Body of pancreas (tissue), 4 donors: ENCODE measurements around the gene INHA. TPM values are rescaled to one million over a fixed set of nuclear protein-coding genes. Genes with fewer than 3 reads are reported as not detected.

Experiments
- ATAC-seq: fragments of 150-250 bp; one replicate; pipeline ENCODE4 v1.9.1; 2016
- DNase-seq, 4 donors: peaks; one replicate each; pipeline ENCODE4 v3.0.0-alpha.2; 2019
- H3K27ac ChIP-seq, 4 donors: fragments of 200-600 bp; sonication (generic); 1 replicate in 3 of 4; 2 replicates in 1 of 4; pipeline versions ENCODE4 v1.5.1 to v1.6.1; 2016 to 2019; ENCODE audit warnings: mild to moderate bottlenecking in 1 of 4, mixed read lengths in 1 of 4, moderate library complexity in 1 of 4
- H3K27me3 ChIP-seq, 2 donors: fragments of 200-600 bp; sonication (generic); one replicate each; pipeline ENCODE4 v1.6.0; 2016; ENCODE audit warnings: mild to moderate bottlenecking in 1 of 2
- H3K36me3 ChIP-seq, 2 donors: fragments of 200-600 bp; sonication (generic); replicated peaks in 1 of 2; 2 replicates each; pipeline ENCODE4 v1.5.1; 2016; ENCODE audit warnings: low read depth in 2 of 2; ENCODE audit not compliant: insufficient read depth in 1 of 2
- H3K4me1 ChIP-seq: fragments of 200-600 bp; sonication (generic); one replicate; pipeline ENCODE4 v1.6.0; 2016
- H3K4me3 ChIP-seq, 2 donors: fragments of 200-600 bp; sonication (generic); 1 replicate in 1 of 2; 2 replicates in 1 of 2; pipeline ENCODE4 v1.5.1; 2016 to 2019
- H3K9me3 ChIP-seq, 3 donors: fragments of 200-600 bp; sonication (generic); 1 replicate in 2 of 3; 2 replicates in 1 of 3; pipeline ENCODE4 v1.5.1; 2016
- POLR2A ChIP-seq, 3 donors: fragments of 450-650 bp; IDR thresholded peaks; one replicate each; pipeline ENCODE4 v1.6.1; 2016; ENCODE audit warnings: antibody characterized with exemption in 3 of 3, mild to moderate bottlenecking in 2 of 3
- WGBS, 2 donors: methylation state at CpG; one replicate each; pipeline ENCODE4 v1.1.5; 2017; 5-methylcytosine and 5-hydroxymethylcytosine counted together
- intact Hi-C: fragments of 100-400 bp; cut with DNase I; formaldehyde crosslinking; loops from one replicate; pipeline ENCODE4 v1.15.1; 2023
- total RNA-seq, 2 donors: library from RNA; depleted of rRNA; stranded (reverse); fragments of >200 nt; gene quantifications; one replicate each; pipeline ENCODE4 v1.1.0, GENCODE V29; 2016
- TF ChIP-seq, protein P1 (sequence below), 7 experiments: fragments of 450-650 bp in 4 of 7; fragments of 200-600 bp in 3 of 7; sonication (generic) in 3 of 7; IDR thresholded peaks; one replicate each; pipeline ENCODE4 v1.5.1; 2016 to 2019; ENCODE audit warnings: antibody characterized with exemption in 7 of 7

Gene INHA
- total RNA-seq, 2 donors from 2014 or later = 0.66 to 1.6 TPM

DNA sequence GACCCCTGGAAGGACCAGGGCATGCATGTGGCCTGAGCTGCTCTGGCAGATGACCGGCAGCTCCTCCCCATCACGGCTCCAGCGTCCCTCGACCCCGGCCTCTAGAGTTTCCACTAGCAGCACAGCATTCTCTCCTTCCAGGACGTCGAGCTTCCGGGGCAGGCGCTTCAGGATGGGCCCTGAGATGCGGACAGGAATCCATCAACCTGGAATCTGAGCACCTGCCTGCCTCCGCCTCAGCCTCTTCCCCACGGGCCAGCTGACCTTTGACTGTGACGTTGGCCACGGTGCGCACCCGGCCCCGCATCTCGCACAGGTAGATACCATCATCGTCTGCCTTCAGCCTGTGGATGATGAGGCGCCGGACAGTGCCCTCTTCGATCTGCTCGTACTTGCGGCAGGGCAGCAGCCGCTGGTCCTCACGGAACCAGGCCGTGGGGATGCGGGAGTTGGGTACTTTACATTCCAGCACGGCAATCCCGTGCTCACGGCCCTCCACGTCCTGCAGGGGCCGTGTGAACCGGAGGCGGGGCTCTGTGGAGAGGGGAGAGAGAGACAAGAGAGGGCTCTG is 4.2 kb upstream of the INHA start:
- H3K27ac ChIP-seq = no peak overlapping the region
- no peaks in the 10 kb centered on the region for H3K27me3 ChIP-seq
- no peak for DNase-seq
- no peaks in the 10 kb centered on the region for H3K9me3 ChIP-seq
- WGBS, 2 donors = 85 to 91% methylated on average over 31 to 32 of the region's 35 CpGs
- peaks cover 21% of the 10 kb centered on the region for H3K4me1 ChIP-seq
- ATAC-seq = no peak
- intact Hi-C loops = no loop called here
- TF ChIP-seq, protein P1, sequence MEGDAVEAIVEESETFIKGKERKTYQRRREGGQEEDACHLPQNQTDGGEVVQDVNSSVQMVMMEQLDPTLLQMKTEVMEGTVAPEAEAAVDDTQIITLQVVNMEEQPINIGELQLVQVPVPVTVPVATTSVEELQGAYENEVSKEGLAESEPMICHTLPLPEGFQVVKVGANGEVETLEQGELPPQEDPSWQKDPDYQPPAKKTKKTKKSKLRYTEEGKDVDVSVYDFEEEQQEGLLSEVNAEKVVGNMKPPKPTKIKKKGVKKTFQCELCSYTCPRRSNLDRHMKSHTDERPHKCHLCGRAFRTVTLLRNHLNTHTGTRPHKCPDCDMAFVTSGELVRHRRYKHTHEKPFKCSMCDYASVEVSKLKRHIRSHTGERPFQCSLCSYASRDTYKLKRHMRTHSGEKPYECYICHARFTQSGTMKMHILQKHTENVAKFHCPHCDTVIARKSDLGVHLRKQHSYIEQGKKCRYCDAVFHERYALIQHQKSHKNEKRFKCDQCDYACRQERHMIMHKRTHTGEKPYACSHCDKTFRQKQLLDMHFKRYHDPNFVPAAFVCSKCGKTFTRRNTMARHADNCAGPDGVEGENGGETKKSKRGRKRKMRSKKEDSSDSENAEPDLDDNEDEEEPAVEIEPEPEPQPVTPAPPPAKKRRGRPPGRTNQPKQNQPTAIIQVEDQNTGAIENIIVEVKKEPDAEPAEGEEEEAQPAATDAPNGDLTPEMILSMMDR (IDR thresholded peaks at IDR 0.05) = no peak
- TF ChIP-seq POLR2A (IDR thresholded peaks at IDR 0.05) = no peak
- no peak overlapping the region for H3K4me3 ChIP-seq
- peaks cover 0 to 8% of the 10 kb centered on the region in 2 donors for H3K36me3 ChIP-seq

DNA sequence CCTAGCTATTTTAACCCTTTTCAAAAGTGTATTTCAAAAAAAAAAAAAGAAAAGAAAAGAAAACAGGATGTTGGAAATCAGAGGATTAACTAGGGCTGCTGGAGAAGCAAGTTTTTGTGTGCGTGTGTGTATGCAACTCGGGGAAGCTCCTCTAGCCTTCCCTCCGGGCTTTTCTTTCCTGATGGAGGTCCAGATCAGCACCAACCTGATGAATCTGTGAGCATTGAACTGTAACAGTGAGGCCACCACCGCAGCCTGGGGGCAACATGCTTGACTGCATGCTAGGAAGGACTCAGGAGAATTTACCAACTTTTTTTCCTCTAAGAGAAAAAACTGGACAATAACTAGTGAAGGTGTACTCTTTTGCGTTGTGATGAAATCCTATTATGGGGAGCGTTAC is 3.1 kb upstream of the INHA start:
- Histone ChIP-seq H3K27me3 (no peaks in the 10 kb centered on the region), H3K4me3 (no peak overlapping the region), H3K27ac (no peak overlapping the region), H3K9me3 (no peaks in the 10 kb centered on the region), H3K4me1 (peaks cover 21% of the 10 kb centered on the region), H3K36me3 (peaks cover 0 to 2% of the 10 kb centered on the region in 2 donors)
- TF ChIP-seq, protein P1 (IDR thresholded peaks at IDR 0.05) = no peak
- TF ChIP-seq POLR2A (IDR thresholded peaks at IDR 0.05) = no peak
- no peak for ATAC-seq
- no peak for DNase-seq
- WGBS, 2 donors = 88 to 93% methylated on average over 6 of the region's 6 CpGs
- intact Hi-C loops = no loop called here

GRCh38 chr2:219569635-219570034 is 2.5 kb upstream of the INHA start:
- Histone ChIP-seq H3K4me3 (no peak overlapping the region), H3K9me3 (no peaks in the 10 kb centered on the region), H3K36me3 (no peaks in the 10 kb centered on the region), H3K27me3 (no peaks in the 10 kb centered on the region), H3K4me1 (peaks cover 21% of the 10 kb centered on the region), H3K27ac (no peak overlapping the region)
- DNase-seq = no peak
- intact Hi-C loops = no loop called here
- 81 to 92% methylated on average over 6 of the region's 6 CpGs for WGBS, 2 donors
- no peak for TF ChIP-seq POLR2A (IDR thresholded peaks at IDR 0.05)
- TF ChIP-seq, protein P1 (IDR thresholded peaks at IDR 0.05) = no peak
- no peak for ATAC-seq

- H3K4me3 ChIP-seq = peak overlapping the region in 1 of 2 donors; percentile 39
- intact Hi-C loops = no loop called here
- no peaks in the 10 kb centered on the region for H3K27me3 ChIP-seq
- TF ChIP-seq, protein P1 (IDR thresholded peaks at IDR 0.05) = no peak
- peak; percentile 49 to 57 (median 50) for TF ChIP-seq POLR2A (IDR thresholded peaks at IDR 0.05)
- WGBS, 2 donors = 13 to 53% methylated on average over 14 to 64 of the region's 95 CpGs
- H3K4me1 ChIP-seq = peaks cover 22% of the 10 kb centered on the region
- peak overlapping the region; percentile 65 to 91 (median 86) for H3K27ac ChIP-seq
- ATAC-seq (peak; percentile 43), DNase-seq (peak; percentile 39 to 54 (median 48))
- no peaks in the 10 kb centered on the region for H3K9me3 ChIP-seq
- no peaks in the 10 kb centered on the region for H3K36me3 ChIP-seq
These were observed 1.8 kb upstream of the INHA start for GRCh38 chr2:219570194-219570923.
